HUDEP-2 (cell line): ENCODE data around the gene TRH.

ENCODE experiments used
- DNase-seq, 76 experiments: peaks; one replicate each; lab custom pipeline; 2025; ENCODE audit not compliant: unreplicated experiment in 76 of 76; lab: John Stamatoyannopoulos, UW

Gene TRH

GRCh38 chr3:129974564-129974832, at the start of gene TRH:
TRH (plus strand) TSS chr3:129974720; CDS start chr3:129975817, 1,097 bp downstream.
- no peak for DNase-seq

GRCh38 chr3:129927072-129927471, 47.4 kb upstream of the TRH start:
- no peak for DNase-seq

- no peak for DNase-seq
Observed at GRCh38 chr3:129929383-129929782, 45.1 kb upstream of the TRH start.

- no peak for DNase-seq
Observed at GRCh38 chr3:129933471-129933870, 41.0 kb upstream of the TRH start.

GRCh38 chr3:129934234-129935123, 40.0 kb upstream of the TRH start:
- DNase-seq, result peak in 3 of 76 experiments; percentile 1 to 28 (median 3)

- no peak for DNase-seq
Observed at GRCh38 chr3:129936757-129937156, 37.8 kb upstream of the TRH start.

- no peak for DNase-seq
Observed at GRCh38 chr3:129937717-129938116, 36.8 kb upstream of the TRH start.

GRCh38 chr3:129938140-129938930, 36.2 kb upstream of the TRH start:
- no peak for DNase-seq

GRCh38 chr3:129940086-129940485, 34.4 kb upstream of the TRH start:
- no peak for DNase-seq

GRCh38 chr3:129942296-129942695, 32.2 kb upstream of the TRH start:
- peak in 43 of 76 experiments; percentile 1 to 58 (median 19) for DNase-seq

GRCh38 chr3:129943020-129943419, 31.5 kb upstream of the TRH start:
- no peak for DNase-seq

GRCh38 chr3:129944709-129945108, 29.8 kb upstream of the TRH start:
- DNase-seq, result no peak

- DNase-seq, result no peak
Observed at GRCh38 chr3:129947538-129948240, 26.8 kb upstream of the TRH start.

GRCh38 chr3:129950318-129951046, 24.0 kb upstream of the TRH start:
- no peak for DNase-seq

- no peak for DNase-seq
Observed at GRCh38 chr3:129952556-129953355, 21.8 kb upstream of the TRH start.

GRCh38 chr3:129953621-129954020, 20.9 kb upstream of the TRH start:
- DNase-seq, result no peak

- DNase-seq, result no peak
Observed at GRCh38 chr3:129954514-129954913, 20.0 kb upstream of the TRH start.

- DNase-seq, result no peak
Observed at GRCh38 chr3:129956936-129957335, 17.6 kb upstream of the TRH start.

GRCh38 chr3:129958755-129959154, 15.8 kb upstream of the TRH start:
- no peak for DNase-seq

GRCh38 chr3:129961141-129961541, 13.4 kb upstream of the TRH start:
- DNase-seq, result no peak
